ENCODE measurements around the gene GPS1.

The GPS1 gene

DNA sequence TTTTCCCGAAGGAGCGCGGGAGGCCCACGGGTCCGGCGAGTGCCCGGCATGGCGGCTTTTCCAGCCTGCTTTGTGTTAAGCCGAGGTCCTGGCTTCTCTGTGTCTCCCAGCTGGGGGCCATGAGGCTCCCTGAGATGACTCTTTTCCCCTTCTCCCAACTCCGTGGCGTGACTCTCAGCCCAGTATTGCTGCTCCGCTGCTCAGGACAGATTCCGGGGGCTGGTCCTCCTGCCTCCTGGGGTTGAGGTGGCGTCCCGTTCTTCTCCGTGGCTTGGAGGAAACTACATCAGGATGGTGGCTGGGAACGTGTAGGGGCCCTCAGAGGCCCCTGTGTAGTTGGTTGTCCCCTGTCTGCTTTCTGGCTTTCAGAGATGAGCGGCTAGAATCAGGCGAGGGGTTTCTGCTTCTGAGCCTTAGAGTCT lies 951 bp downstream of the GPS1 start:
- ATAC-seq (ENCODE audit: insufficient read depth, low read depth) = no peak
- Histone ChIP-seq H3K9me3 (ENCODE audit: insufficient read depth, low read length, severe bottlenecking) (no peaks in the 10 kb centered on the region), H3K27ac (ENCODE audit: low read length) (peak overlapping the region; percentile 66; the same call in 1 of the 2 replicates), H2AFZ (ENCODE audit: low read depth, low read length) (no peak overlapping the region), H3K9ac (ENCODE audit: low read depth, low read length) (peak overlapping the region; percentile 88), H3K36me3 (ENCODE audit: insufficient read depth, low read length) (peaks cover 67% of the 10 kb centered on the region), H3K27me3 (ENCODE audit: insufficient read depth, low read length, poor library complexity) (no peaks in the 10 kb centered on the region), H3K4me2 (ENCODE audit: insufficient read depth, low read length) (peak overlapping the region; percentile 92), H4K20me1 (ENCODE audit: insufficient read depth, low read length) (peaks cover 46% of the 10 kb centered on the region), H3K4me1 (ENCODE audit: insufficient read depth, low read length) (peaks cover 49% of the 10 kb centered on the region), H3K79me2 (ENCODE audit: insufficient read depth, low read length) (peaks cover 40% of the 10 kb centered on the region), H3K4me3 (ENCODE audit: low read depth in 1 of 2, low read length in 2 of 2) (peak overlapping the region; percentile 99 to 100)
- TF ChIP-seq CTCF (IDR thresholded peaks at IDR 0.05; ENCODE audit: borderline replicate concordance, extremely low read depth, low read length, poor library complexity, severe bottlenecking) (no peak), EZH2 (IDR thresholded peaks at IDR 0.05; ENCODE audit: borderline replicate concordance, low read depth, low read length, severe bottlenecking) (no peak)
- DNase-seq = no peak

GRCh38 chr17:82053130-82053529 lies 1.4 kb downstream of the GPS1 start:
- no peaks in the 10 kb centered on the region for H3K9me3 ChIP-seq (ENCODE audit: insufficient read depth, low read length, severe bottlenecking)
- peaks cover 49% of the 10 kb centered on the region for H4K20me1 ChIP-seq (ENCODE audit: insufficient read depth, low read length)
- H3K36me3 ChIP-seq (ENCODE audit: insufficient read depth, low read length) = peaks cover 70% of the 10 kb centered on the region
- no peak overlapping the region for H2AFZ ChIP-seq (ENCODE audit: low read depth, low read length)
- no peak overlapping the region; the same call in 1 of the 2 replicates for H3K27ac ChIP-seq (ENCODE audit: low read length)
- H3K4me3 ChIP-seq (ENCODE audit: low read depth in 1 of 2, low read length in 2 of 2) = peak overlapping the region in 1 of 2 experiments; percentile 99; a peak in 3 of 4 replicates
- no peak for DNase-seq
- H3K27me3 ChIP-seq (ENCODE audit: insufficient read depth, low read length, poor library complexity) = no peaks in the 10 kb centered on the region
- ATAC-seq (ENCODE audit: insufficient read depth, low read depth) = no peak
- H3K79me2 ChIP-seq (ENCODE audit: insufficient read depth, low read length) = peaks cover 40% of the 10 kb centered on the region
- H3K4me2 ChIP-seq (ENCODE audit: insufficient read depth, low read length) = peak overlapping the region; percentile 92
- H3K4me1 ChIP-seq (ENCODE audit: insufficient read depth, low read length) = peaks cover 49% of the 10 kb centered on the region
- TF ChIP-seq EZH2 (IDR thresholded peaks at IDR 0.05; ENCODE audit: borderline replicate concordance, low read depth, low read length, severe bottlenecking) = no peak
- TF ChIP-seq CTCF (IDR thresholded peaks at IDR 0.05; ENCODE audit: borderline replicate concordance, extremely low read depth, low read length, poor library complexity, severe bottlenecking) = no peak
- peak overlapping the region; percentile 88 for H3K9ac ChIP-seq (ENCODE audit: low read depth, low read length)

- no peak for DNase-seq
- TF ChIP-seq EZH2 (IDR thresholded peaks at IDR 0.05; ENCODE audit: borderline replicate concordance, low read depth, low read length, severe bottlenecking) = no peak
- no peak for TF ChIP-seq CTCF (IDR thresholded peaks at IDR 0.05; ENCODE audit: borderline replicate concordance, extremely low read depth, low read length, poor library complexity, severe bottlenecking)
- peak overlapping the region; percentile 88; the same call in 1 of the 2 replicates for H3K9ac ChIP-seq (ENCODE audit: low read depth, low read length)
- H3K36me3 ChIP-seq (ENCODE audit: insufficient read depth, low read length) = peaks cover 76% of the 10 kb centered on the region
- peak overlapping the region; percentile 92 for H3K4me2 ChIP-seq (ENCODE audit: insufficient read depth, low read length)
- no peak overlapping the region for H2AFZ ChIP-seq (ENCODE audit: low read depth, low read length)
- peaks cover 40% of the 10 kb centered on the region for H3K79me2 ChIP-seq (ENCODE audit: insufficient read depth, low read length)
- H3K9me3 ChIP-seq (ENCODE audit: insufficient read depth, low read length, severe bottlenecking) = no peaks in the 10 kb centered on the region
- peak overlapping the region in 1 of 2 experiments; percentile 99; a peak in 3 of 4 replicates for H3K4me3 ChIP-seq (ENCODE audit: low read depth in 1 of 2, low read length in 2 of 2)
- no peak for ATAC-seq (ENCODE audit: insufficient read depth, low read depth)
- peaks cover 52% of the 10 kb centered on the region for H4K20me1 ChIP-seq (ENCODE audit: insufficient read depth, low read length)
- H3K27me3 ChIP-seq (ENCODE audit: insufficient read depth, low read length, poor library complexity) = no peaks in the 10 kb centered on the region
- no peak overlapping the region for H3K27ac ChIP-seq (ENCODE audit: low read length)
- peaks cover 49% of the 10 kb centered on the region for H3K4me1 ChIP-seq (ENCODE audit: insufficient read depth, low read length)
Measured at GRCh38 chr17:82053556-82054263, 2.0 kb downstream of the GPS1 start.
